ENCODE results near the gene SPG11. TPM values are rescaled to one million over a fixed set of nuclear protein-coding genes. Genes with fewer than 3 reads are reported as not detected.
"Not testable (repeated sequence)": the region's sequence is repeated elsewhere in the genome, so short reads cannot be mapped to it uniquely, and the experiment has no call there.

Gene SPG11
- total and polyA plus RNA-seq, 8 donors = 72.6 to 92.5 (median 83.2) TPM

- Histone ChIP-seq H3K27me3 (no peaks in the 10 kb centered on the region), H3K27ac (no peak overlapping the region), H3K4me3 (no peak overlapping the region), H3K4me1 (no peaks in the 10 kb centered on the region), H3K9me3 (no peaks in the 10 kb centered on the region), H3K36me3 (peaks cover 7 to 100% of the 10 kb centered on the region in 2 donors)
- no peak for ATAC-seq
- no peak for DNase-seq
- intact Hi-C loops (cut with DNase I) = no loop called here
- no peak for TF ChIP-seq CTCF (IDR thresholded peaks at IDR 0.05)
Observed at GRCh38 chr15:44565387-44566154, 97.9 kb downstream of the SPG11 start.

GRCh38 chr15:44560926-44561325 lies 102.5 kb downstream of the SPG11 start:
- H3K9me3 ChIP-seq; H3K4me3 ChIP-seq; H3K27ac ChIP-seq; DNase-seq; intact Hi-C loops (cut with DNase I); H3K4me1 ChIP-seq; ATAC-seq; H3K27me3 ChIP-seq: not testable (repeated sequence)
- peaks cover 7 to 100% of the 10 kb centered on the region in 2 donors for H3K36me3 ChIP-seq

GRCh38 chr15:44554934-44555723 lies 108.3 kb downstream of the SPG11 start:
- H3K36me3 ChIP-seq = peaks cover 0 to 94% of the 10 kb centered on the region in 2 donors
- ATAC-seq = no peak

GRCh38 chr15:44550734-44551133 lies 112.7 kb downstream of the SPG11 start:
- H3K4me3 ChIP-seq = no peak overlapping the region
- ATAC-seq (no peak), DNase-seq (no peak)
- intact Hi-C loops (cut with DNase I) = no loop called here
- TF ChIP-seq CTCF (IDR thresholded peaks at IDR 0.05) = no peak
- no peaks in the 10 kb centered on the region for H3K9me3 ChIP-seq
- H3K27me3 ChIP-seq = no peaks in the 10 kb centered on the region
- H3K4me1 ChIP-seq = peaks cover 7% of the 10 kb centered on the region in 2 donors
- H3K27ac ChIP-seq = no peak overlapping the region
- H3K36me3 ChIP-seq = peaks cover 0 to 59% of the 10 kb centered on the region in 2 donors

More at GRCh38 chr15:44554934-44555723, 108.3 kb downstream of the SPG11 start:
- Histone ChIP-seq H3K4me3 (no peak overlapping the region), H3K4me1 (no peaks in the 10 kb centered on the region), H3K27me3 (no peaks in the 10 kb centered on the region), H3K9me3 (no peaks in the 10 kb centered on the region), H3K27ac (no peak overlapping the region)
- TF ChIP-seq CTCF (IDR thresholded peaks at IDR 0.05) = no peak
- intact Hi-C loops (cut with DNase I) = no loop called here
- no peak for DNase-seq

GRCh38 chr15:44550256-44550655 lies 113.2 kb downstream of the SPG11 start:
- ATAC-seq (peak; percentile 50), DNase-seq (no peak)
- H3K4me3 ChIP-seq = no peak overlapping the region
- H3K27ac ChIP-seq = no peak overlapping the region
- intact Hi-C loops (cut with DNase I) = no loop called here
- no peaks in the 10 kb centered on the region for H3K9me3 ChIP-seq
- H3K4me1 ChIP-seq = peaks cover 9 to 12% of the 10 kb centered on the region in 2 donors
- peaks cover 0 to 54% of the 10 kb centered on the region in 2 donors for H3K36me3 ChIP-seq
- no peaks in the 10 kb centered on the region for H3K27me3 ChIP-seq
- TF ChIP-seq CTCF (IDR thresholded peaks at IDR 0.05) = peak; percentile 9 to 20

- Histone ChIP-seq H3K4me1 (peaks cover 9 to 22% of the 10 kb centered on the region in 2 donors), H3K36me3 (peaks cover 0 to 43% of the 10 kb centered on the region in 2 donors)
- H3K9me3 ChIP-seq; H3K27me3 ChIP-seq; DNase-seq; H3K4me3 ChIP-seq; H3K27ac ChIP-seq; intact Hi-C loops (cut with DNase I); ATAC-seq: not testable (repeated sequence)
Observed at GRCh38 chr15:44549152-44549551, 114.3 kb downstream of the SPG11 start.

Measured in left lung (tissue), 10 donors.